Progenitor cell of endocrine pancreas (in vitro differentiated cells): ENCODE data around the gene FGD3. TPM values are rescaled to one million over a fixed set of nuclear protein-coding genes. Genes with fewer than 3 reads are reported as not detected.

Source experiments
- DNase-seq: peaks from one replicate; pipeline ENCODE4 v3.0.0; 2021; ENCODE audit warnings: low spot score; ENCODE audit not compliant: unreplicated experiment
- H3K27ac Mint-ChIP-seq: 2 replicates; pipeline ENCODE4 v1.8.0; 2021; ENCODE audit warnings: mild to moderate bottlenecking, moderate library complexity, mixed read lengths
- H3K27me3 Mint-ChIP-seq: 2 replicates; pipeline ENCODE4 v1.8.0; 2021; ENCODE audit warnings: mixed read lengths
- H3K36me3 Mint-ChIP-seq: 2 replicates; pipeline ENCODE4 v1.8.0; 2022; ENCODE audit warnings: mixed read lengths; ENCODE audit not compliant: insufficient read depth
- H3K4me1 Mint-ChIP-seq: 2 replicates; pipeline ENCODE4 v1.8.0; 2021; ENCODE audit warnings: low read depth, mixed read lengths
- H3K4me3 Mint-ChIP-seq: 2 replicates; pipeline ENCODE4 v1.8.0; 2021; ENCODE audit warnings: low read depth, mild to moderate bottlenecking, moderate library complexity, mixed read lengths
- H3K9me3 Mint-ChIP-seq: 2 replicates; pipeline ENCODE4 v1.8.0; 2021; ENCODE audit warnings: low read depth, mixed read lengths
- CTCF ChIP-seq: fragments of 200-600 bp; sonication (generic); IDR thresholded peaks from one replicate; pipeline ENCODE4 v1.5.0; 2021; ENCODE audit warnings: antibody characterized with exemption, mild to moderate bottlenecking; ENCODE audit not compliant: unreplicated experiment
- total RNA-seq: library from RNA; stranded (reverse); gene quantifications from 2 replicates; pipeline ENCODE4 v1.2.1, GENCODE V29; 2021

FGD3 gene
- total RNA-seq, 1 donor from 2014 or later, result 9.6 TPM

GRCh38 chr9:92931606-92932005 lies 15.7 kb upstream of the FGD3 start:
- H3K4me1 Mint-ChIP-seq, result no peaks in the 10 kb centered on the region
- H3K27ac Mint-ChIP-seq, result no peak overlapping the region
- DNase-seq, result no peak
- no peaks in the 10 kb centered on the region for H3K36me3 Mint-ChIP-seq
- no peak for TF ChIP-seq CTCF
- H3K9me3 Mint-ChIP-seq, result no peaks in the 10 kb centered on the region
- no peaks in the 10 kb centered on the region for H3K27me3 Mint-ChIP-seq
- H3K4me3 Mint-ChIP-seq, result no peak overlapping the region

- no peaks in the 10 kb centered on the region for H3K36me3 Mint-ChIP-seq
- TF ChIP-seq CTCF, result no peak
- no peaks in the 10 kb centered on the region for H3K9me3 Mint-ChIP-seq
- H3K4me3 Mint-ChIP-seq, result no peak overlapping the region
- no peak for DNase-seq
- no peaks in the 10 kb centered on the region for H3K27me3 Mint-ChIP-seq
- H3K27ac Mint-ChIP-seq, result no peak overlapping the region
- H3K4me1 Mint-ChIP-seq, result no peaks in the 10 kb centered on the region
These were observed 13.0 kb upstream of the FGD3 start for GRCh38 chr9:92934321-92934720.

GRCh38 chr9:92938025-92938424 lies 9.3 kb upstream of the FGD3 start:
- H3K27me3 Mint-ChIP-seq, result peaks cover 5% of the 10 kb centered on the region
- H3K4me1 Mint-ChIP-seq, result no peaks in the 10 kb centered on the region
- no peak overlapping the region for H3K27ac Mint-ChIP-seq
- no peaks in the 10 kb centered on the region for H3K9me3 Mint-ChIP-seq
- no peak for TF ChIP-seq CTCF
- no peak for DNase-seq
- H3K36me3 Mint-ChIP-seq, result no peaks in the 10 kb centered on the region
- no peak overlapping the region for H3K4me3 Mint-ChIP-seq

- H3K9me3 Mint-ChIP-seq, result peaks cover 7% of the 10 kb centered on the region
- H3K27me3 Mint-ChIP-seq, result peaks cover 5% of the 10 kb centered on the region
- H3K36me3 Mint-ChIP-seq, result peaks cover 2% of the 10 kb centered on the region
- no peak for TF ChIP-seq CTCF
- peaks cover 3% of the 10 kb centered on the region for H3K4me1 Mint-ChIP-seq
- H3K4me3 Mint-ChIP-seq, result no peak overlapping the region
- no peak overlapping the region for H3K27ac Mint-ChIP-seq
- DNase-seq, result no peak
These were observed 5.5 kb upstream of the FGD3 start for GRCh38 chr9:92941861-92942260.

- peaks cover 7% of the 10 kb centered on the region for H3K4me1 Mint-ChIP-seq
- H3K27ac Mint-ChIP-seq, result no peak overlapping the region
- H3K9me3 Mint-ChIP-seq, result peaks cover 7% of the 10 kb centered on the region
- DNase-seq, result no peak
- no peak overlapping the region for H3K4me3 Mint-ChIP-seq
- H3K27me3 Mint-ChIP-seq, result peaks cover 5% of the 10 kb centered on the region
- peaks cover 2% of the 10 kb centered on the region for H3K36me3 Mint-ChIP-seq
- no peak for TF ChIP-seq CTCF
These were observed 4.4 kb upstream of the FGD3 start for GRCh38 chr9:92942688-92943616.
